ENCODE measurements around the gene CNOT6.

The CNOT6 gene

DNA sequence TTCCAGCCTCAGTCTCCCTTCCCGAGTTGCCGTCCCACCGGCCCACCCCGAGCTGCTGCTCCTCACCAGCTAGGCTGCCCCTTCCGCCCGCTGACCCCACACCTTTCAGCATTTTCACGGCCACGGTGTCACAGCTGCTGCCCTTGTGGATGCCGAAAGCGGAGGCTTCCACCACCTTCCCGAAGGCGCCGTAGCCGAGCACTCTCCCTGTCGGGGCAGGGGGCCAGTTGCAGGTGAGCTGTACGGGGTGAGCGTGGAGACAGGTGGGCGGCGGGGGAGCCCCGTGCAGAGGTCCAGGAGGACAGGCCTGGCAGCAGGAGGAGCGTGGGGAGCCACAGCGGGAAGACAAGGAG is 125.4 kb downstream of the CNOT6 start:
- no peak for DNase-seq
- H3K9me3 ChIP-seq, result no peaks in the 10 kb centered on the region
- no peaks in the 10 kb centered on the region for H3K36me3 ChIP-seq
- H3K27me3 ChIP-seq, result peaks cover 5% of the 10 kb centered on the region
- H3K4me1 ChIP-seq, result no peaks in the 10 kb centered on the region
- TF ChIP-seq, protein P1, sequence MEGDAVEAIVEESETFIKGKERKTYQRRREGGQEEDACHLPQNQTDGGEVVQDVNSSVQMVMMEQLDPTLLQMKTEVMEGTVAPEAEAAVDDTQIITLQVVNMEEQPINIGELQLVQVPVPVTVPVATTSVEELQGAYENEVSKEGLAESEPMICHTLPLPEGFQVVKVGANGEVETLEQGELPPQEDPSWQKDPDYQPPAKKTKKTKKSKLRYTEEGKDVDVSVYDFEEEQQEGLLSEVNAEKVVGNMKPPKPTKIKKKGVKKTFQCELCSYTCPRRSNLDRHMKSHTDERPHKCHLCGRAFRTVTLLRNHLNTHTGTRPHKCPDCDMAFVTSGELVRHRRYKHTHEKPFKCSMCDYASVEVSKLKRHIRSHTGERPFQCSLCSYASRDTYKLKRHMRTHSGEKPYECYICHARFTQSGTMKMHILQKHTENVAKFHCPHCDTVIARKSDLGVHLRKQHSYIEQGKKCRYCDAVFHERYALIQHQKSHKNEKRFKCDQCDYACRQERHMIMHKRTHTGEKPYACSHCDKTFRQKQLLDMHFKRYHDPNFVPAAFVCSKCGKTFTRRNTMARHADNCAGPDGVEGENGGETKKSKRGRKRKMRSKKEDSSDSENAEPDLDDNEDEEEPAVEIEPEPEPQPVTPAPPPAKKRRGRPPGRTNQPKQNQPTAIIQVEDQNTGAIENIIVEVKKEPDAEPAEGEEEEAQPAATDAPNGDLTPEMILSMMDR (IDR thresholded peaks at IDR 0.05; ENCODE audit: low read depth, low read length), result no peak
- no peak overlapping the region for H3K4me3 ChIP-seq (ENCODE audit: low read depth, low read length)

GRCh38 chr5:180620014-180620413 is 125.8 kb downstream of the CNOT6 start:
- no peak overlapping the region for H3K4me3 ChIP-seq (ENCODE audit: low read depth, low read length)
- no peaks in the 10 kb centered on the region for H3K9me3 ChIP-seq
- no peaks in the 10 kb centered on the region for H3K4me1 ChIP-seq
- H3K27me3 ChIP-seq, result peaks cover 5% of the 10 kb centered on the region
- TF ChIP-seq, protein P1 (IDR thresholded peaks at IDR 0.05; ENCODE audit: low read depth, low read length), result no peak
- H3K36me3 ChIP-seq, result no peaks in the 10 kb centered on the region
- no peak for DNase-seq

DNA sequence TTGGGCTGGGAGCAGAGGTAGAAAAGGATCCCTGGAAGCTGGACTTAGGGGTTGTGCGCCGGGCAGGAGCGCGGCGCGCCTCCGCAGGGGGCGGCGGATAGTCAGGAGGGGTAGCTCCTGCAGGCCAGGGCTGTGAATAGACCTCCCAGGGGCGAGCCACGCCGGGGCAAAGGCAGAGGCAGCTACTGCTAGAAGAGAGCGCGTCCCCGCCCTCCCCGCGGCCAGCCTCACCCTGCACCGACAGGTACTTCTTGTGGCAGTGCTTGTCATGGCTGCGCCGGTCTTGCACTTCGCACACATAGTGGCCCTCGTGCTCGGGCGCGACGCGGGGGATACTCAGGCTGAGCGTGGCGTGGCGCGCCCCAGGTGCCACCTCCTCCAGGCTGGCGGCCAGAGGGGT is 127.1 kb downstream of the CNOT6 start:
- DNase-seq, result no peak
- TF ChIP-seq, protein P1 (IDR thresholded peaks at IDR 0.05; ENCODE audit: low read depth, low read length), result no peak
- Histone ChIP-seq H3K9me3 (no peaks in the 10 kb centered on the region), H3K36me3 (no peaks in the 10 kb centered on the region), H3K4me3 (ENCODE audit: low read depth, low read length) (no peak overlapping the region), H3K4me1 (no peaks in the 10 kb centered on the region), H3K27me3 (peaks cover 5% of the 10 kb centered on the region)

DNA sequence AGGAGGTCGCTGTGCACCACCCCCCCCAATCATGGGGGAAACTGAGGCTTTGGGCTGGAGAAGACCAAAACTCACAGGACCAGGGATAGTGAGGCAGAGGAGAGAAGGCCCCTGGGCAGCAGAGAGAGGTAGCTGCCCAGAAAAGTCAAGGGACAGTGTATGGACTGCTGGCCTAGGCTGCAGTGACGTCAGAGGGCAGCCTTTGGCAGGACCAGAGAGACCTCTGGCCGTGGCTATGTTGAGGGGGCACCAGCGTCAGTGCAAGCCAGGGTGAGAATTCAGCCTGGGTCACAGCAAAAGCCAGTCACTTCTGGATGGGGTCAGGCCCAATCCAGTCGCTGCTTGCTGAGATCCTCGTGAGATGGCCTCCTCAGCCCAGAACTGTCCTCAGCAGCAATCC is 128.7 kb downstream of the CNOT6 start:
- Histone ChIP-seq H3K4me1 (no peaks in the 10 kb centered on the region), H3K36me3 (no peaks in the 10 kb centered on the region), H3K27me3 (peaks cover 5% of the 10 kb centered on the region), H3K9me3 (no peaks in the 10 kb centered on the region), H3K4me3 (ENCODE audit: low read depth, low read length) (no peak overlapping the region)
- DNase-seq, result no peak
- TF ChIP-seq, protein P1 (IDR thresholded peaks at IDR 0.05; ENCODE audit: low read depth, low read length), result no peak

DNA sequence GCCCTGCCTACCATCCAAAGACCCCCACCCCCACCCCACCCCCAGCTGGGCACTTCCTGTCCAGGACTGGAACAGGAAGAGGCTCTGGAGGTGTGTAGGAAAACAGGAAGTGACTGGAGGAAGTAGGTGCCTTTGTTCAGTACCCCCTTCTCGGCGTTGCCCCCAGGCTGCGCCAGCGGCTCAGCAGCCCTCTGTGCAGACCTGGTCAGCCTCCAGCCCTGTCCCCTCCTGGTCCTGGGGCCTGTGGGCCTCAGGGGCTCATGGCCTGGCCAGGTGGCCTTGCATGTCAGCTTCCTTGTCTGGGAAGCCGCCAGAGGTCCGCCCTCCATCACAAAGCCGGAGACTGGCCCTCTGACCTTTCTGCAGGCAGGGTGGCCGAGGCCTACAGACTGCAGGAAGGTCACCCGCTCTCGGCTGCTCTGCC is 129.2 kb downstream of the CNOT6 start:
- Histone ChIP-seq H3K9me3 (no peaks in the 10 kb centered on the region), H3K27me3 (peaks cover 5% of the 10 kb centered on the region), H3K4me1 (no peaks in the 10 kb centered on the region), H3K36me3 (no peaks in the 10 kb centered on the region), H3K4me3 (ENCODE audit: low read depth, low read length) (no peak overlapping the region)
- TF ChIP-seq, protein P1 (IDR thresholded peaks at IDR 0.05; ENCODE audit: low read depth, low read length), result no peak
- no peak for DNase-seq

DNA sequence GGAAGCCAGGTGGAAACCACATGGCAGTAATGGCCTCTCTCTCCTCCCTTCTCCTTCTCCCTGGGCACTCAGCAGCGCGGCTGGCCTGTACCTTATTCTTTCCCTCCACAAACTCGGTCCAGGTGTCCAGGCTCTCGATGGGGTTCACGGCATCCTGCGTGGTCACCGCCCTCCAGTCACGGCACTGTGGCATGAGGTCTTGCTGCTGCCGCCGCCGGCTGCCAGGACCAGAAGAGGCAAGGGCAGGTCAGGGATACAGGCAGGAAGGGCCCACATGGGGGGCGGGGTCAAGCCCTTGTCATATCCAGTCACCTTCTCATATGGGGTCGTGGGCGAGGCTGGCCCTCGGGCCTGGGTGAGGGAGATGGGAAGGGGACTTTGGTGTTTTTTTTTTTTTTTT is 129.7 kb downstream of the CNOT6 start:
- no peak for DNase-seq
- Histone ChIP-seq H3K4me1 (no peaks in the 10 kb centered on the region), H3K9me3 (no peaks in the 10 kb centered on the region), H3K4me3 (ENCODE audit: low read depth, low read length) (no peak overlapping the region), H3K27me3 (peaks cover under 1% of the 10 kb centered on the region), H3K36me3 (no peaks in the 10 kb centered on the region)
- TF ChIP-seq, protein P1 (IDR thresholded peaks at IDR 0.05; ENCODE audit: low read depth, low read length), result no peak
